Progenitor cell of endocrine pancreas (in vitro differentiated cells): ENCODE measurements around the gene CYYR1. TPM values are rescaled to one million over a fixed set of nuclear protein-coding genes. Genes with fewer than 3 reads are reported as not detected.

Experiments used
- DNase-seq: peaks from one replicate; pipeline ENCODE4 v3.0.0; 2021; ENCODE audit warnings: low spot score; ENCODE audit not compliant: unreplicated experiment
- H3K27ac Mint-ChIP-seq: 2 replicates; pipeline ENCODE4 v1.8.0; 2021; ENCODE audit warnings: mild to moderate bottlenecking, moderate library complexity, mixed read lengths
- H3K27me3 Mint-ChIP-seq: 2 replicates; pipeline ENCODE4 v1.8.0; 2021; ENCODE audit warnings: mixed read lengths
- H3K36me3 Mint-ChIP-seq: 2 replicates; pipeline ENCODE4 v1.8.0; 2022; ENCODE audit warnings: mixed read lengths; ENCODE audit not compliant: insufficient read depth
- H3K4me1 Mint-ChIP-seq: 2 replicates; pipeline ENCODE4 v1.8.0; 2021; ENCODE audit warnings: low read depth, mixed read lengths
- H3K4me3 Mint-ChIP-seq: 2 replicates; pipeline ENCODE4 v1.8.0; 2021; ENCODE audit warnings: low read depth, mild to moderate bottlenecking, moderate library complexity, mixed read lengths
- H3K9me3 Mint-ChIP-seq: 2 replicates; pipeline ENCODE4 v1.8.0; 2021; ENCODE audit warnings: low read depth, mixed read lengths
- total RNA-seq: library from RNA; stranded (reverse); gene quantifications from 2 replicates; pipeline ENCODE4 v1.2.1, GENCODE V29; 2021
- TF ChIP-seq, protein P1 (sequence below): fragments of 200-600 bp; sonication (generic); IDR thresholded peaks from one replicate; pipeline ENCODE4 v1.5.0; 2021; ENCODE audit warnings: antibody characterized with exemption, mild to moderate bottlenecking; ENCODE audit not compliant: unreplicated experiment

CYYR1 gene
- total RNA-seq, 1 donor from 2014 or later: 25.8 TPM

DNA sequence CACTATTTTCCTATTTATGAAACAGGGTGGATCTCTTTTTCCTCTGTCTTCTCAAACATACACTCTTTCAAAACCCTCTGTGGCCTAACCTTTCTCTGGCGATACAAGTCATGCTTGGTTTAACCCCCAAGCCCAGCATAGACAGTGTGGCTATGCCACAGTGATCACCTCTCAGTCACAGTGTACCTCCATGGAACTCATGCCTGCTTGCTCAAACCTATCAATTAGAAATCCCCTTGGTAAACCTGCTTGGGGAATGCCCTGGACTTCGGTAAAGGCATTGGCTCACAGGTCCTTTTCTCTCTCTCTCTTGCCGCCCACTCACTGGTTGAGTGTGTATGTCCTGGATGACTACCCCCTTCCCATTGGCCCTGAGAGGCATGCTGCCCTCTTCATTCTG, 147.5 kb downstream of the CYYR1 start:
- Mint-ChIP-seq H3K9me3 (peaks cover under 1% of the 10 kb centered on the region), H3K27ac (no peak overlapping the region)

DNA sequence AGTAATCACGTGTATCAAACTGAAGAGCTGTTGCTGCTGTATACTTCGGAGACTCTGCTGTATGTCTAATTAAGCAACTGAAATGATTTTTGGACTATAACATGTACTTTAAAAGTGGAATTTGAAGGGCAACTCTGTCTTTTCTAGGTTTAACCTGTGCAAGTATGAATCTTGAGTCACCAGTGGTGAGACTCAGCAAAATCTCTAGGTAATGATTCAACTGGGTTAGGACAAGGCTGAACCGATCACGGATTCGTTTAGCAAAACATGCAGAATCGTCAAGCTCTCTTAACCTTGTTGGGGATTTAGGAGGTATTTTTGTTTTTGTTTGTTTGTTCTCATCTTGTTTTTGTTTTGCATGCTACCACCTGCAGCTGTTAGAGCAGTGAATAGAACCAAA, 149.6 kb downstream of the CYYR1 start:
- DNase-seq: no peak
- H3K4me1 Mint-ChIP-seq: peaks cover 8% of the 10 kb centered on the region
- no peak overlapping the region for H3K4me3 Mint-ChIP-seq
- TF ChIP-seq, protein P1, sequence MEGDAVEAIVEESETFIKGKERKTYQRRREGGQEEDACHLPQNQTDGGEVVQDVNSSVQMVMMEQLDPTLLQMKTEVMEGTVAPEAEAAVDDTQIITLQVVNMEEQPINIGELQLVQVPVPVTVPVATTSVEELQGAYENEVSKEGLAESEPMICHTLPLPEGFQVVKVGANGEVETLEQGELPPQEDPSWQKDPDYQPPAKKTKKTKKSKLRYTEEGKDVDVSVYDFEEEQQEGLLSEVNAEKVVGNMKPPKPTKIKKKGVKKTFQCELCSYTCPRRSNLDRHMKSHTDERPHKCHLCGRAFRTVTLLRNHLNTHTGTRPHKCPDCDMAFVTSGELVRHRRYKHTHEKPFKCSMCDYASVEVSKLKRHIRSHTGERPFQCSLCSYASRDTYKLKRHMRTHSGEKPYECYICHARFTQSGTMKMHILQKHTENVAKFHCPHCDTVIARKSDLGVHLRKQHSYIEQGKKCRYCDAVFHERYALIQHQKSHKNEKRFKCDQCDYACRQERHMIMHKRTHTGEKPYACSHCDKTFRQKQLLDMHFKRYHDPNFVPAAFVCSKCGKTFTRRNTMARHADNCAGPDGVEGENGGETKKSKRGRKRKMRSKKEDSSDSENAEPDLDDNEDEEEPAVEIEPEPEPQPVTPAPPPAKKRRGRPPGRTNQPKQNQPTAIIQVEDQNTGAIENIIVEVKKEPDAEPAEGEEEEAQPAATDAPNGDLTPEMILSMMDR: no peak
- H3K27ac Mint-ChIP-seq: no peak overlapping the region
- no peaks in the 10 kb centered on the region for H3K36me3 Mint-ChIP-seq
- peaks cover 4% of the 10 kb centered on the region for H3K9me3 Mint-ChIP-seq
- H3K27me3 Mint-ChIP-seq: no peaks in the 10 kb centered on the region

More for the DNA sequence above, 147.5 kb downstream of the CYYR1 start:
- Mint-ChIP-seq H3K4me3 (no peak overlapping the region), H3K4me1 (peaks cover 8% of the 10 kb centered on the region), H3K27me3 (no peaks in the 10 kb centered on the region), H3K36me3 (no peaks in the 10 kb centered on the region)
- TF ChIP-seq, protein P1: no peak
- DNase-seq: no peak

DNA sequence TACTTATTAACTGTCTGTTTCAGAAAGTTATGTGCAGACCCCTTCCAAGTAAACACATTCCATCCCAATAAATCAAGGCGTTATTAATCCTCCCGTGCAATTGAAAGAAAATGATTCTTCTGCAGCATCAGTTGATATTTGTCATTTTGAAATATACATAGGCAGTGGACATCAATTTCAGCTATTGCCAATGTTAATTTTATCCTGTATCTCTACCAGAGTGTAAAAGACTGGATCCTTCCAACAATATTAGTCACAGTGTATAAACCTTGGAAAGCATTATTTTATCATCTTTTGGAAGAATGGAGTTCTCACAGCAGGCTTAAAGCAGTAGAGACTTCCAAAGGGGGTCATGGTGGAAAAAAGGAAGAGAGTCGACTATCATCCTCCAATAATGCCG, 150.4 kb downstream of the CYYR1 start:
- Mint-ChIP-seq H3K36me3 (no peaks in the 10 kb centered on the region), H3K27ac (no peak overlapping the region)

DNA sequence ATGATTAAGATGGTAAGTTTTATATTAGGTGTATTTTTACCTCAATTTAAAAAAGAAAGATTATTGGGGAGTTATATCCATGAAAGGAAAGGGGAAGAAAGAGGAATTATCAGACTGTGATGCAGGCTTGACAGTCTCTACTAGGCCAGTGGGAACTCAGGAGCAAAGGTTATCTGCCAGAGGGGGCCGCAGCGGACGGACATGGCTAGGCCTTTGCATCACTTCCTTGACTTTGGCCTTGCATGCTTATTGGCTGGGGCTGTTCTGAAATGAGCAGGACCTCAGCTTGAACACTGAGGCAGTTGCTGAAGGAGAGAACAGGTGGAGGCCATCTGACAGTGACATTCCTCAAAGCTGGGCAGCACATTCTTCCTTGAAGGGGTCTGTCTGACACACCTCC, 150.9 kb downstream of the CYYR1 start:
- TF ChIP-seq, protein P1: no peak
- no peak for DNase-seq
- Mint-ChIP-seq H3K27ac (no peak overlapping the region), H3K27me3 (no peaks in the 10 kb centered on the region), H3K9me3 (peaks cover 4% of the 10 kb centered on the region), H3K4me1 (peaks cover 8% of the 10 kb centered on the region), H3K4me3 (no peak overlapping the region), H3K36me3 (no peaks in the 10 kb centered on the region)

More for the DNA sequence above, 150.4 kb downstream of the CYYR1 start:
- H3K9me3 Mint-ChIP-seq: peaks cover 4% of the 10 kb centered on the region
- no peaks in the 10 kb centered on the region for H3K27me3 Mint-ChIP-seq
- H3K4me1 Mint-ChIP-seq: peaks cover 8% of the 10 kb centered on the region
- no peak overlapping the region for H3K4me3 Mint-ChIP-seq
- TF ChIP-seq, protein P1: no peak
- DNase-seq: no peak

DNA sequence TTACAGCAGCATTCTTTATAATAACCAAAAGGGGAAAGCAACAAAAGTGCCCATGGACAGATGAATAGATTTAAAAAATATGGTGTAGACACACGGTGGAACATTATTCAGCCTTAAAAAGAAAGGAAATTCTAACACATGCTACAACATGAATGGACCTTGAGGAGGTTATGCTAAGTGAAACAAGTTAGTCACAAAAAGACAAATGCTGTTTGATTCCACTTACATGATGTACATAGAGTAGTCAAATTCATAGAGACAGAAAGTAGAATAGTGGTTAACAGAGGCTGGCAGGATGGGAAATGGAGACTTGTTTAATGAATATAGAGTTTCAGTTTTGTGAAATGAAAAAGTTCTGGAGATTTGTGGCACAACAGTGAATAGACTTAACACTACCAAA, 151.4 kb downstream of the CYYR1 start:
- Mint-ChIP-seq H3K4me1 (peaks cover 8% of the 10 kb centered on the region), H3K27me3 (no peaks in the 10 kb centered on the region), H3K27ac (no peak overlapping the region), H3K4me3 (no peak overlapping the region), H3K36me3 (no peaks in the 10 kb centered on the region), H3K9me3 (peaks cover 4% of the 10 kb centered on the region)
- DNase-seq: no peak
- TF ChIP-seq, protein P1: no peak
